ENCODE data around the gene KCNK15.

DNA sequence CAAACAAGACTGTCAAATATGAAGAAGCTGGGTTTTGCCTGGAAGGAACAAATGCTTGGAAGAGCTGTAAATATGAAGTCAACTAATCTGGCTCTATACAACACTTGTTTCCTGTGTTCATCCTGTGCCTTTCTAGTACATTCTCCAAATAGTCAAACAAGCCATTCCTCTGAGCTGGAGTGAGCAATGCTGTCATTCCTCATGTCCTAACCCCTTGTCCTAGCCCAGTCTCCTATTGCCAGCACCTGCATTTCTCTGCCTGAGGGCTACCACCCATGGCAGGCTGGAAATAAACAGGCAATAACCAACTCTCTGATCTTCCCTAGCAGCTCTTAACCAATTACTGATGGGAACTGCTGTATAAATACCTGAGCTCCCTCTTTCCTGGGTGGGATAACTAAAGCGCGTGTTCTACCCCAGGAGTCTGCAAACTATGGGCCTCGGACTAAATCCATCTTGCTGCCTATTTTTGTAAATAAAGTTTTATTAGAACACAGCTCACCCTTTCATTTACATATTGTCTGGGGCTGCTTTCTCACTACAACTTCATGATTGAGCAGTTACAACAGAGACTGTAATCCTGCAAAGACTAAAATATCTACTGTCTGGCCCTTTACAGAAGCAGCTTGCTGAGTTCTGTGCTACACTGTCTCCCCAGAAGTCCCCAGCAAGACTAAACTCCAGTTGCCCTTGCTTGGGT lies 51.2 kb downstream of the KCNK15 start:
- TF ChIP-seq, protein P1, sequence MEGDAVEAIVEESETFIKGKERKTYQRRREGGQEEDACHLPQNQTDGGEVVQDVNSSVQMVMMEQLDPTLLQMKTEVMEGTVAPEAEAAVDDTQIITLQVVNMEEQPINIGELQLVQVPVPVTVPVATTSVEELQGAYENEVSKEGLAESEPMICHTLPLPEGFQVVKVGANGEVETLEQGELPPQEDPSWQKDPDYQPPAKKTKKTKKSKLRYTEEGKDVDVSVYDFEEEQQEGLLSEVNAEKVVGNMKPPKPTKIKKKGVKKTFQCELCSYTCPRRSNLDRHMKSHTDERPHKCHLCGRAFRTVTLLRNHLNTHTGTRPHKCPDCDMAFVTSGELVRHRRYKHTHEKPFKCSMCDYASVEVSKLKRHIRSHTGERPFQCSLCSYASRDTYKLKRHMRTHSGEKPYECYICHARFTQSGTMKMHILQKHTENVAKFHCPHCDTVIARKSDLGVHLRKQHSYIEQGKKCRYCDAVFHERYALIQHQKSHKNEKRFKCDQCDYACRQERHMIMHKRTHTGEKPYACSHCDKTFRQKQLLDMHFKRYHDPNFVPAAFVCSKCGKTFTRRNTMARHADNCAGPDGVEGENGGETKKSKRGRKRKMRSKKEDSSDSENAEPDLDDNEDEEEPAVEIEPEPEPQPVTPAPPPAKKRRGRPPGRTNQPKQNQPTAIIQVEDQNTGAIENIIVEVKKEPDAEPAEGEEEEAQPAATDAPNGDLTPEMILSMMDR (IDR thresholded peaks at IDR 0.05): no peak
- no peak for TF ChIP-seq POLR2A (IDR thresholded peaks at IDR 0.05)
